GM12878 (cell line): ENCODE measurements around the gene LDLRAD4. TPM values are rescaled to one million over a fixed set of nuclear protein-coding genes. Genes with fewer than 3 reads are reported as not detected.

Experiments used
- ATAC-seq: fragments of 200-7000 bp; cut with Tn5 transposase; 3 replicates; pipeline ENCODE4 v1.9.1; 2020; ENCODE audit warnings: mild to moderate bottlenecking, moderate library complexity
- BruUV-seq: library from RNA; stranded (reverse); fragments of 400-500 nt; replicated peaks from 2 replicates; lab custom pipeline; 2021; lab: Mats Ljungman, UMichigan
- CTCF ChIA-PET: fragments of 300-600 bp; sonication (Branson Sonifier 250); formaldehyde crosslinking; extraction: SDS; loops from one replicate; lab custom pipeline; 2021; ENCODE audit warnings: inconsistent platforms; lab: Yijun Ruan, JAX
- POLR2A ChIA-PET: fragments of 350-600 bp; formaldehyde crosslinking; extraction: SDS; loops from one replicate; lab custom pipeline; 2021; ENCODE audit warnings: inconsistent platforms; lab: Charles Lee
- RAD21 ChIA-PET: fragments of 300-600 bp; sonication (Branson Sonifier 250); formaldehyde crosslinking; loops from one replicate; lab custom pipeline; 2023; ENCODE audit warnings: antibody characterized with exemption; ENCODE audit not compliant: unreplicated experiment; lab: Charles Lee
- SMC1A ChIA-PET: fragments of 300-600 bp; sonication (Branson Sonifier 250); formaldehyde crosslinking; loops from one replicate; lab custom pipeline; 2023; ENCODE audit not compliant: unreplicated experiment, uncharacterized antibody; lab: Charles Lee
- DNase-seq: peaks from one replicate; pipeline ENCODE4 v3.0.0-alpha.2; 2011; ENCODE audit warnings: low read depth, low spot score
- FAIRE-seq: peaks from 3 replicates; lab custom pipeline; 2011; peaks lifted over from hg19 to GRCh38; lab: Jason Lieb, UNC
- H2AFZ ChIP-seq: 2 replicates; pipeline ENCODE4 v1.6.0; 2011; ENCODE audit warnings: low read depth, low read length, control low read depth; ENCODE audit not compliant: control insufficient read depth
- H3K27ac ChIP-seq: 2 replicates; pipeline ENCODE4 v1.5.1; 2011; ENCODE audit warnings: control low read depth; ENCODE audit not compliant: control insufficient read depth, insufficient read depth
- H3K27me3 ChIP-seq, 2 experiments: replicated peaks in 1 of 2; 2 replicates each; pipeline versions ENCODE4 v1.6.0 to v1.6.1; 2011; ENCODE audit warnings: low read length in 1 of 2; ENCODE audit not compliant: control insufficient read depth in 2 of 2, insufficient read depth in 2 of 2
- H3K36me3 ChIP-seq, 2 experiments: 2 replicates each; pipeline ENCODE4 v1.5.1; 2011; ENCODE audit warnings: low read length in 1 of 2; ENCODE audit not compliant: control insufficient read depth in 2 of 2, insufficient read depth in 2 of 2
- H3K4me1 ChIP-seq: 2 replicates; pipeline ENCODE4 v1.6.1; 2011; ENCODE audit warnings: mild to moderate bottlenecking, low read length, moderate library complexity, mixed read lengths; ENCODE audit not compliant: control insufficient read depth, insufficient read depth
- H3K4me2 ChIP-seq: 2 replicates; pipeline ENCODE4 v1.6.0; 2011; ENCODE audit warnings: control low read depth; ENCODE audit not compliant: control insufficient read depth, insufficient read depth
- H3K4me3 ChIP-seq: fragments of 200-600 bp; sonication (generic); 2 replicates; pipeline ENCODE4 v1.5.1; 2016
- H3K79me2 ChIP-seq: 2 replicates; pipeline ENCODE4 v1.6.0; 2011; ENCODE audit warnings: low read length; ENCODE audit not compliant: control insufficient read depth, insufficient read depth
- H3K9ac ChIP-seq: 2 replicates; pipeline ENCODE4 v1.8.0; 2011; ENCODE audit warnings: low read length, control low read depth, mixed read lengths; ENCODE audit not compliant: control insufficient read depth, insufficient read depth
- H3K9me3 ChIP-seq: replicated peaks from 3 replicates; pipeline ENCODE4 v1.5.1; 2011; ENCODE audit warnings: mild to moderate bottlenecking, low read length; ENCODE audit not compliant: control insufficient read depth, insufficient read depth
- H4K20me1 ChIP-seq: 2 replicates; pipeline ENCODE4 v1.6.0; 2011; ENCODE audit not compliant: control insufficient read depth, insufficient read depth
- EED ChIP-seq: sonication (generic); IDR thresholded peaks from 2 replicates; pipeline ENCODE4 v1.6.1; 2016; ENCODE audit warnings: antibody characterized with exemption, low read depth
- GABPA ChIP-seq: IDR thresholded peaks from 2 replicates; pipeline ENCODE4 v1.6.1; 2014; ENCODE audit warnings: antibody characterized with exemption, low read depth, mild to moderate bottlenecking, inconsistent platforms
- JUND ChIP-seq: IDR thresholded peaks from 2 replicates; pipeline ENCODE4 v1.6.1; 2012; ENCODE audit warnings: low read depth, mild to moderate bottlenecking, low read length, improper control_type of control experiment, moderate library complexity
- KDM1A ChIP-seq: fragments of 200-600 bp; sonication (generic); IDR thresholded peaks from 2 replicates; pipeline ENCODE4 v1.6.1; 2016; ENCODE audit warnings: borderline replicate concordance
- KLF5 ChIP-seq: fragments of 450-650 bp; IDR thresholded peaks from 2 replicates; pipeline ENCODE4 v1.6.1; 2014; ENCODE audit warnings: mild to moderate bottlenecking; ENCODE audit not compliant: partially characterized antibody
- RAD51 ChIP-seq: fragments of 450-650 bp; IDR thresholded peaks from 2 replicates; pipeline ENCODE4 v1.6.1; 2016; ENCODE audit warnings: moderate library complexity, mild to moderate bottlenecking, inconsistent platforms
- RB1 ChIP-seq: fragments of 450-650 bp; formaldehyde crosslinking; IDR thresholded peaks from 2 replicates; pipeline ENCODE4 v1.6.1; 2017; ENCODE audit warnings: mild to moderate bottlenecking, borderline replicate concordance
- SP1 ChIP-seq: IDR thresholded peaks from one replicate; pipeline ENCODE4 v1.6.1; 2011; ENCODE audit warnings: low read depth, low read length
- ZNF24 ChIP-seq: fragments of 450-650 bp; IDR thresholded peaks from 2 replicates; pipeline ENCODE4 v1.6.1; 2017; ENCODE audit warnings: antibody characterized with exemption, mild to moderate bottlenecking
- WGBS: methylation state at CpG from one replicate; pipeline ENCODE4 v1.1.6; 2016; ENCODE audit warnings: low lambda C conversion rate; ENCODE audit not compliant: insufficient replicate concordance, insufficient coverage; ENCODE audit errors: missing lambda C conversion rate; 5-methylcytosine and 5-hydroxymethylcytosine counted together
- in situ Hi-C: fragments of 300-500 bp; cut with MboI; formaldehyde crosslinking; loops from 9 replicates; pipeline ENCODE4 v1.14.3; 2018; ENCODE audit warnings: mixed read lengths
- intact Hi-C: fragments of 100-400 bp; cut with micrococcal nuclease; formaldehyde crosslinking; loops from one replicate; pipeline ENCODE4 v1.14.2; 2022; ENCODE audit not compliant: unreplicated experiment
- polyA plus RNA-seq, 11 experiments: library from polyadenylated mRNA; depleted of rRNA in 4 of 11; unstranded in 6 of 11; stranded (reverse) in 5 of 11; fragments of >200 nt; fragmentation: Nextera tagmentation in 4 of 11; fragmentation: Illumina TruSeq in 1 of 11; extraction: Ambion mirVana in 4 of 11; extraction: Trizol in 1 of 11; gene quantifications; 1 replicate in 1 of 11; 2 replicates in 10 of 11; pipeline versions ENCODE4 v1.2.1 to v1.2.3, GENCODE V29; 2011 to 2016; ENCODE audit warnings: inconsistent platforms in 2 of 11, missing spikeins in 2 of 11, low read depth in 1 of 11
- total RNA-seq, 4 experiments: library from RNA; depleted of rRNA in 3 of 4; stranded (reverse); fragments of >200 nt in 3 of 4; fragmentation: Illumina TruSeq in 1 of 4; extraction: Trizol in 1 of 4; gene quantifications; 2 replicates each; pipeline versions ENCODE4 v1.2.1 to v1.2.3, GENCODE V29; 2013 to 2021
- TF ChIP-seq, protein P1 (sequence below): fragments of 450-650 bp; formaldehyde crosslinking; IDR thresholded peaks from 2 replicates; pipeline ENCODE4 v1.5.0; 2022; ENCODE audit warnings: mild to moderate bottlenecking, missing genetic modification characterization
- TF ChIP-seq, protein P2 (sequence below): IDR thresholded peaks from 2 replicates; pipeline ENCODE4 v1.6.1; 2012; ENCODE audit warnings: improper control_type of control experiment, low read depth, low read length; ENCODE audit not compliant: insufficient replicate concordance

The LDLRAD4 gene
- total and polyA plus RNA-seq, 10 of the 15 experiments (the other 5 are each of a cell fraction or from before 2014, with no cell fraction given) = 2.7 to 16.8 (median 11.2) TPM

DNA sequence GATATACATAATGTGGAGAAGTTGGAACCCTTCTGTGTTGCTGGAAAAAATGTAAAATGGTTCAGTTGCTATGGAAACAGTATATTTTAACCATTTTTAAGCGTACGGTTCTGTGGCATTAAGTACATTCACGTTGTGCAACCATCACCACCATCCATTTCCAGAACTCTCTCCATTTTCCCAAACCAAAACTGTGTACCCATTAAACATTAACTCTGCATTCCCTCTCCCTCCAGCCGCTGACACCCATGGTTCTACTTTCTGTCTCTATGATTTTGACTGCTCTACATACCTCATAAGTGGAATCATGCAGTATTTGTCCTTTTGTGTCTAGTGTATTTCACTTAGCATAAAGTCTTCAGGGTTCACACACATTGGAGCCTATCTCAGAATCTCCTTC is 67.3 kb downstream of the LDLRAD4 start:
- no peak overlapping the region for H3K27ac ChIP-seq
- no peaks in the 10 kb centered on the region for H3K4me1 ChIP-seq
- no peak for FAIRE-seq
- no peaks in the 10 kb centered on the region for H3K36me3 ChIP-seq
- no peak for TF ChIP-seq RAD51
- no peak for TF ChIP-seq KDM1A
- no peak for TF ChIP-seq ZNF24
- TF ChIP-seq KLF5 = no peak
- no peak for TF ChIP-seq JUND
- TF ChIP-seq, protein P1, sequence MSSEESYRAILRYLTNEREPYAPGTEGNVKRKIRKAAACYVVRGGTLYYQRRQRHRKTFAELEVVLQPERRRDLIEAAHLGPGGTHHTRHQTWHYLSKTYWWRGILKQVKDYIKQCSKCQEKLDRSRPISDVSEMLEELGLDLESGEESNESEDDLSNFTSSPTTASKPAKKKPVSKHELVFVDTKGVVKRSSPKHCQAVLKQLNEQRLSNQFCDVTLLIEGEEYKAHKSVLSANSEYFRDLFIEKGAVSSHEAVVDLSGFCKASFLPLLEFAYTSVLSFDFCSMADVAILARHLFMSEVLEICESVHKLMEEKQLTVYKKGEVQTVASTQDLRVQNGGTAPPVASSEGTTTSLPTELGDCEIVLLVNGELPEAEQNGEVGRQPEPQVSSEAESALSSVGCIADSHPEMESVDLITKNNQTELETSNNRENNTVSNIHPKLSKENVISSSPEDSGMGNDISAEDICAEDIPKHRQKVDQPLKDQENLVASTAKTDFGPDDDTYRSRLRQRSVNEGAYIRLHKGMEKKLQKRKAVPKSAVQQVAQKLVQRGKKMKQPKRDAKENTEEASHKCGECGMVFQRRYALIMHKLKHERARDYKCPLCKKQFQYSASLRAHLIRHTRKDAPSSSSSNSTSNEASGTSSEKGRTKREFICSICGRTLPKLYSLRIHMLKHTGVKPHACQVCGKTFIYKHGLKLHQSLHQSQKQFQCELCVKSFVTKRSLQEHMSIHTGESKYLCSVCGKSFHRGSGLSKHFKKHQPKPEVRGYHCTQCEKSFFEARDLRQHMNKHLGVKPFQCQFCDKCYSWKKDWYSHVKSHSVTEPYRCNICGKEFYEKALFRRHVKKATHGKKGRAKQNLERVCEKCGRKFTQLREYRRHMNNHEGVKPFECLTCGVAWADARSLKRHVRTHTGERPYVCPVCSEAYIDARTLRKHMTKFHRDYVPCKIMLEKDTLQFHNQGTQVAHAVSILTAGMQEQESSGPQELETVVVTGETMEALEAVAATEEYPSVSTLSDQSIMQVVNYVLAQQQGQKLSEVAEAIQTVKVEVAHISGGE = no peak
- no peak for TF ChIP-seq RB1
- no peak for TF ChIP-seq EED
- TF ChIP-seq, protein P2, sequence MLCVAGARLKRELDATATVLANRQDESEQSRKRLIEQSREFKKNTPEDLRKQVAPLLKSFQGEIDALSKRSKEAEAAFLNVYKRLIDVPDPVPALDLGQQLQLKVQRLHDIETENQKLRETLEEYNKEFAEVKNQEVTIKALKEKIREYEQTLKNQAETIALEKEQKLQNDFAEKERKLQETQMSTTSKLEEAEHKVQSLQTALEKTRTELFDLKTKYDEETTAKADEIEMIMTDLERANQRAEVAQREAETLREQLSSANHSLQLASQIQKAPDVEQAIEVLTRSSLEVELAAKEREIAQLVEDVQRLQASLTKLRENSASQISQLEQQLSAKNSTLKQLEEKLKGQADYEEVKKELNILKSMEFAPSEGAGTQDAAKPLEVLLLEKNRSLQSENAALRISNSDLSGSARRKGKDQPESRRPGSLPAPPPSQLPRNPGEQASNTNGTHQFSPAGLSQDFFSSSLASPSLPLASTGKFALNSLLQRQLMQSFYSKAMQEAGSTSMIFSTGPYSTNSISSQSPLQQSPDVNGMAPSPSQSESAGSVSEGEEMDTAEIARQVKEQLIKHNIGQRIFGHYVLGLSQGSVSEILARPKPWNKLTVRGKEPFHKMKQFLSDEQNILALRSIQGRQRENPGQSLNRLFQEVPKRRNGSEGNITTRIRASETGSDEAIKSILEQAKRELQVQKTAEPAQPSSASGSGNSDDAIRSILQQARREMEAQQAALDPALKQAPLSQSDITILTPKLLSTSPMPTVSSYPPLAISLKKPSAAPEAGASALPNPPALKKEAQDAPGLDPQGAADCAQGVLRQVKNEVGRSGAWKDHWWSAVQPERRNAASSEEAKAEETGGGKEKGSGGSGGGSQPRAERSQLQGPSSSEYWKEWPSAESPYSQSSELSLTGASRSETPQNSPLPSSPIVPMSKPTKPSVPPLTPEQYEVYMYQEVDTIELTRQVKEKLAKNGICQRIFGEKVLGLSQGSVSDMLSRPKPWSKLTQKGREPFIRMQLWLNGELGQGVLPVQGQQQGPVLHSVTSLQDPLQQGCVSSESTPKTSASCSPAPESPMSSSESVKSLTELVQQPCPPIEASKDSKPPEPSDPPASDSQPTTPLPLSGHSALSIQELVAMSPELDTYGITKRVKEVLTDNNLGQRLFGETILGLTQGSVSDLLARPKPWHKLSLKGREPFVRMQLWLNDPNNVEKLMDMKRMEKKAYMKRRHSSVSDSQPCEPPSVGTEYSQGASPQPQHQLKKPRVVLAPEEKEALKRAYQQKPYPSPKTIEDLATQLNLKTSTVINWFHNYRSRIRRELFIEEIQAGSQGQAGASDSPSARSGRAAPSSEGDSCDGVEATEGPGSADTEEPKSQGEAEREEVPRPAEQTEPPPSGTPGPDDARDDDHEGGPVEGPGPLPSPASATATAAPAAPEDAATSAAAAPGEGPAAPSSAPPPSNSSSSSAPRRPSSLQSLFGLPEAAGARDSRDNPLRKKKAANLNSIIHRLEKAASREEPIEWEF = no peak
- no peak for TF ChIP-seq SP1
- TF ChIP-seq GABPA = no peak
- TF ChIP-seq, all 136 proteins: peak for 0
- Histone ChIP-seq H3K4me3 (no peak overlapping the region), H3K9me3 (no peaks in the 10 kb centered on the region), H3K4me2 (no peak overlapping the region), H3K27me3 (no peaks in the 10 kb centered on the region; a peak in 1 of 4 replicates), H3K9ac (no peak overlapping the region), H3K79me2 (no peaks in the 10 kb centered on the region), H4K20me1 (no peaks in the 10 kb centered on the region), H2AFZ (no peak overlapping the region)
- POLR2A ChIA-PET = no interaction called here
- no TSS peak for BruUV-seq
- intact Hi-C loops = no loop called here
- in situ Hi-C loops = no loop called here
- RAD21 ChIA-PET = no interaction called here
- DNase-seq (no peak), ATAC-seq (no peak)
- SMC1A ChIA-PET = interaction anchor here (0.6 kb wide), 1 partner anchor 18 kb away, joined by 4 read pairs; no protein-coding TSS in a partner anchor
- CTCF ChIA-PET = interaction anchor here (1.3 kb wide), 1 partner anchor 345 kb away, joined by 3 read pairs; no protein-coding TSS in a partner anchor
- 67% methylated on average over 4 of the region's 4 CpGs for WGBS
